HG02763 (cell line): ENCODE results near the gene ZNHIT3.

ENCODE experiments used
- ATAC-seq: cut with Tn5 transposase; IDR thresholded peaks from one replicate; pipeline ENCODE4 v1.9.1; 2021; ENCODE audit warnings: mild to moderate bottlenecking, moderate library complexity; ENCODE audit not compliant: unreplicated experiment

The ZNHIT3 gene

DNA sequence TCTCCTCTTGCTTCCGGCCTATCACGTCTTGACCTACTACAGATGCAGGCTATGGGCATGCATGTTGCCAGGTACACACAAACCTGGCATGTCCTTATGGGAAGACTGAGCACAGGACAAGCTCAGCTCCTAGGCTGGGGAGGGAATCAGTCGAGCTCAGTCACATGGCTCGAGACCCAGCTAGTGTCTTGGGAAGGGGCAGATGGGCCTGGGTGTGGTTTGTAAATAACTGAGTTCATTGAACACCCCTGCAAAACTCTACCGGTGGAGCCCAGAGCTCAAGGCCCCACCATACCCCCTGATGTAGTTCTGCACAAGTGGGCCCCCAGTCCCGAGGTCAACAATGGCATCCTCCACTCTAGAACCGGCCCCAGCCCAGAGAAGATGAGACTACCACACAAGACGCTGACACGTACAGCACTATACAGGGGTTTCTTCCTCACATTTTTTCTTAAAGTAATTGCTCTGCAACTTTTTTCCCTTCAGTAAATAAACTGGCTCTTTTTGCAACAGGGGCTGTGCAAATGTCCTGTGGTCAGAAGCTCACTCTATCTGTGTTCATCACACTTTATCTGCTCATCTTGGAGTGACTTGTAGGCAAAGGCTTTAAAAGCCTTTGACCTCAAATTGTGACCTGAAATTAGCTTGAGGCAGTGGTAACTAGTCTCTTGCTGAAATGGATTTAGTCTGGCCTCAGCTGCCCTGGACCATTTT, 22.9 kb downstream of the ZNHIT3 start:
- no peak for ATAC-seq

DNA sequence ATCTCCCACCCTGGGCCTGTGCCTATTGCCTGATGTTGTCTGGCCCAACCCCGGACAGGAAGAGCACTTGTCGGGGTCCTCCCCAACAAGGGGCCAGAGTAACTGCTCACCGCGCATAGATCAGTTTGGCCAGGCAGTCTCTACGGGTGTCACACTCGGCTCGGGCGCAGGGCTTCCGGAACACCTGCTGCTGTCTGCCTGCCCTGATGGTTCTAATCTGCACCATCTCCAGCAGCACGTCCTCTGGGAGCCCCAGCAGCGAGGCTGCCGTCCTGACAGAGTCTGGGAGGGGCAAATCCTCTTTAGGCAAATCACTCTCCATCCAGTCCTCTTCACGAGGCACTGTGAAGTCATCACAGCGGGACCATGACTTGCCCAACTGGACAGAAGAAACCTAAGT, 24.2 kb downstream of the ZNHIT3 start:
- no peak for ATAC-seq

DNA sequence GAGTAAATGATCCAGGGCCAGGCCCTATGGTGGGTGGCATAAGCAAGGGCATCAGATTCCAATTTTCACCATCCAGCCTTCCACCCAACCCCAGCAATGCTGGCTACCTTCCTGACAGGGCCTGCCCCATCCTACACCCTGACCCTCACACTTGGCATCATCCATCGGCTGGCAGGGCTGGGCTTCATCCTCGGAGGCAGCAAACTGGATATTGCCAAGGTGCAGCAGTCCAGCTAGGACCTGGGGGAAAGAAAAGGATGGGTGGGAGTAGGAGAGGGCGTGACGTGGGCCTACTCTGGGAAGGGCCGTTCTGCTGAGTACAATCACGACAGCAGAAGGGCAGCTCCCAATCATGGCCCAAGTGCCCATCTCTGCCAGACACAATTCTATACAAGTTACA, 24.7 kb downstream of the ZNHIT3 start:
- no peak for ATAC-seq

DNA sequence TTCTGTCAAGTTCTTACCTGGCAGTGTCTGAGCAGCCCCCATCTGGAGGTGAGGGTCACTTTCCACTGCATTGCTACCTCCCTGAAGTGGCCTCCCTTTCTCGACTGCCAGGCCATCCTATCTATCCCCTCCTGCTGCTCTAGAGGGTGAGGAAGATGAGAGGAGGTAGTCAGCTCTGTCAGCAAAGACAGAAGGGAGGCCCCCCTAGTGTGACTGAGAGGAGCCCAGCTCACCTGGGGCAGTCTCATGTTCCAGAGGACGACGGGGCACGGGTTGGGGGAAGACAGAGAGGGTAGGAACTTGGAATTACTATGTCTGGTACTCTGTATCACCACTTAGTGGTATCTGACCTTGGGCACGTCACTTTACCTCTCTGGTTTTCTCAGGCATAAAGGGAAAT, 26.2 kb downstream of the ZNHIT3 start:
- no peak for ATAC-seq

DNA sequence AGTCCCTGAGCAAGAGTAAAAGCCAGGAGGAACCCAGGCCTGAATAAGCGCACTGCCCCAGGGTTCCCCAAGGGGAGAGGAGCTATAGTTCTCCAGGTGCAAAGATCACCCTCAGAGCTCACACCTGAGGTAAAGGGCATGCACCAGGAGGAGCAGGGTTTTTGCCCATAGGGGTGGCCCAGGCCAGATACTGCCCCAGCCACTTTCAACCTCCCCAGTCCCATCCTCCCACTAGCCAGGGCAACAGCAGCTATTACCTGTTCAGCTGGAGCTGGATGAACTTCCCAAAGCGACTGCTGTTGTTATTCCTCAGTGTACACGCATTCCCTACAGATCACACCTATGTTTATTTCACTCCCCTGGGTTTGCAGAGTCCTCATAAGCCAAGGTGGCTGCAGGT, 28.4 kb downstream of the ZNHIT3 start:
- ATAC-seq, result no peak

DNA sequence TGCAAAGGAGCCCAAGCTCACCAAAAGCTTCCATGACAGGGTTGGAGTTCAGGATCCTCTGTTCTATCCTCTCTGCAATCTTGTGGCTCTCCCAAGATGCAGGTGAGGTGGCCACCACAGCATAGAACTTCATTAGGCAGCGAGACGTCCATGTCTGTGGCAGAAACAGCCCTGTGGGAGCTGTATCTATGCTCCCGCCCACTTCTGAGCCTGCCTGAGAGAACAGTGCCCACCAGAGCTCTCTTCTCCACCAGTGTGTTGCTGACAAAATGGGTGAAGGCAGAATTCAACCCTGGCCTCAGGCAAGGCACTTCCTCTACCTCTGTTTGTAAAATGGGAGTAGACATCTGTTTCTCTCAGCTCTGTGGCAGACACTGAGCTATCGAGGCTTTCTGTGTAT, 29.4 kb downstream of the ZNHIT3 start:
- no peak for ATAC-seq

DNA sequence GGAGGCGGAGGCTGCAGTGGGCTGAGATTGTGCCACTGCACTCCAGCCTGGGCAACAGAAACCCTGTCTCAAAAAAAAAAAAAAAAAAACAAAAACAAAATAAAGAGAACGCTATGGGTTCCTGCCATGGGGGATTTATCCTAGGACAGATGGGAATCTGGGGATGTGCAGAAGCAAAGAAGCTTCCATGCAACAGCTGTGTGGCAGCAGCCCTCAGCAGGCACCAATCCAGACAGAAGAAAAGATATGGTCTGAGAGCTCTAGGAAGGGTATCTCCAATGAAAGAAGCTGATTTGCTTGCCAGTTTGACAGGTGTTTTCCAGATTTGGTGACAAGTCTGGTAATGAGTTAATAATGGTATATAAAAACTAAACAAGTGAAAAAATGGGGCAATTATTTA, 36.6 kb downstream of the ZNHIT3 start:
- ATAC-seq, result no peak

DNA sequence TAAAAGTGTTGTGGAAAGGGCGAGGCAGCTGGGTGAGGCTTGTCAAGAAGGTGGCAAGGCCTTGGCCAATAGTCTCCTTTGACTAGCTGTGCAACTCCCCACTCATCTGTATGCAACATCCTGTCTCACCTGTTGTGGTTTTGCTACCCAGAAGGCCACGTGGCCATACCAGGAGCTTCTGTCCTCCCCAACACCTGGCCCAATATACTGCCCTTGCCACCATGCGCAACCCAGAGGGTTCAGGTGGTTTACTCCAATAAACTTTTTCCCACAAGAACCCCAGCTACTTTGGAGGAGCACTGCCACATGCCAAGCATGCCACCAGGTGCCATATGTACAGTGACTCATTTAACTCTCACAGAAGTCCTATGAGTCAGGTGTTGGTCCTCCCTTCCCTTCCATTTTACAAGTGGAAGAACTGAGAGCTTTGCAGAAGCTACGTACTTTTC, 38.0 kb downstream of the ZNHIT3 start:
- no peak for ATAC-seq

DNA sequence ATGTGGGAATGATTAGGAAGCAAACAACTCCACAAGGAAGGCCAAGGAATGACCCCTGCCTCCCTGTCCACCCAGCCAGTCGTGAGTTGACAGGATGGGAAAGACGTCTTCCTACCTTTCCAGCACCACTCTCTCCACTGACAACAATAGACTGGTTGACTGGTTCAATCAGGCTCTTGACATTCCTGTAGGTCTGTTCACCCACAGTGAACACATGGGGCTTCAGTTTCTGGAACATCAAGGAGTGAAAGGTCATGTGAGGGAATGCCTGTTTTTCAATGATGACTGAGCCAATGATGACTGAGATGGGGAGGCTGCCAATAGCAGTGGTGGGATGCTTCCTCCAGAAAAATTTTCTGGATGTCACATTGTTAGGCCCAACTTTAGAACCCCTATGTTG, 38.6 kb downstream of the ZNHIT3 start:
- no peak for ATAC-seq

DNA sequence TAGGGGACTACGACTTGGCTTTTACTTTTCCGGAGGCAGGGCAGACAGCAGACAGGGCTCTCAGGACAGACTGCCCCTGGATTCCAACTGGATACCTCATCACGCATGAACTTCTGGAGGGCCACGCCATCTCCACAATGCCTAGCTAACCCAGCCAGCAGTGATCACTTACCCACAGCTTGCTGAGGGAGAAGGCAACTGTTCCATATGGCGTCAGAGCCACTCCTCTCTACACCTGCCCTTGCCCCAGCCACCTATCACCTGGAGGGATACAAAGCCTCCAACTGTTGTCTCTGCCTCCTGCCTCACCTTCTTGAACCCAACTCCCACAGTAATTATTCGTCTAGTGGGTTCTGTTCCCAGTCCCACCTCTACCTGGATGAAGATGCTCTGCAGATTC, 39.4 kb downstream of the ZNHIT3 start:
- ATAC-seq, result no peak

DNA sequence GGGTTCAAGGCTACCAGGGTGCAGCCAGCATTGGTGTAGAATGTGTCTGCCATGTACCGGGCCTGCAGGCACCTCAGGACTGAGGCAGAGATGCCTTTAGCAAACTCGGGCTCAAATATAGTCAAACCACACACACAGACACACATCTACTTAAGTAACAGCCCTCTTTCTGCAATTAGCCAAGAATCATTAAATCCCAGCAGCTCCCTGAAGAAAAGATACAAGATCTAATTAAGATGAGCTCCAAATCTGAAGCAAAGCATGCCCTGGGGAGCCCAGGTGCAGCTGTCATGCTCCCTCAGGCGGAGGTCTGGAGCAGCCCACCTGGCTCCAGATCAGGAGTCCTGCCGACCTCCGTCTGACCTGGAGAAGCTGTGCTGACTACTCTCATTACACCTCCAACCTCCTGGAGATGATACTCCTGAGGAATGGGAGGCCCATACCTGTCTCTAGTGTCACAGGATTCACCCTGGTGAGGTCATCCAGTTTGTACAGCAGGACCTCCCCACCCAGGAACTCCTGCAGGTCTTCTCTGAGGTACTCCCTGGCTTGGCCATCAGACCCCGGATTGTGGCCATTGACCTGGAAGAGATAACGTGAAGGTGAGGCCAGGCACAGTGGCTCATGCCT, 41.3 kb downstream of the ZNHIT3 start:
- ATAC-seq, result no peak

DNA sequence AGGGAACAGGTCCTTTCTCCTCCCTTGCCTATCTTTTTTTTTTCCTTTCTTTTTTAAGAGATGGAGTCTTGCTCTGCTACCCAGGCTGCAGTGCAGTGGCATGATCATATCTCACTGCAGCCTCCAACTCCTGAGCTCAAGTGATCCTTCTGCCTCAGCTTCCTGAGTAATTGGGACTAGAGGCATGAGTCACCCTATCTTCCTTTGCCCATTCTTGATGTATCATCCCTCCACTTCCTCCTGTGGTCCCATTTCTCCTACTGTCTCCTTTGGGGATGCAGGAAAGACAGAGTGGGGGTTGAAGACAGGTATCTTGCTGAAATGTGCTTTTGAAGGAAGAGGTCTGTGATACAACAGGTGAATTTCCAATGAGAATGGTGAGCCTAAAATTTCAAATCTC, 42.6 kb downstream of the ZNHIT3 start:
- no peak for ATAC-seq

DNA sequence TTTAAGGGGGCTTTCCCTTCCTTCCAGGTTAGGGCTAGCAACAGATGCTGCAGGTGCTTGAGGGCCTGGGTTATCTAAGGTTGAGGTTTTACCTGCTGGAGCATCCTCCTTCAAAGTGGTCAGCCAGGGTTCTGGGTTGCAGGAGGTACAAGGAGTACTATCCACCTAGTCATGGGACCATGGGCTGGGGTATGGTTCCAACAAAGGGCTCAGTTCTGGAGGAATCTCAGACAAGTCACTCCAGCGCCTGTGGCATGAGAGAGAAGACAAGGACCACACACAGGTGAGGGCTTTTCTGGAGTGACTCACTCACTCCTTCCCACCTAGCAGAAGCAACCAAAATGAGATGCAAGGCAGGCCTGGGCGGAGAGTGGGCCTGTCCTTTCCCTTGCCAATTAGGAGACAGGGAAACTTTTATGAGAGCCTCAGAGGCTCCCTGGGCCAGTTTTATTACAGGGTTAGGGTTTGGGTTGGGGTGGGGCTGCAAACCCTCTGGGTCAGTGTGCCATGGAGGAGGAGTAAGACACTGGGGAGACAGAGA, 46.0 kb downstream of the ZNHIT3 start:
- ATAC-seq, result no peak

DNA sequence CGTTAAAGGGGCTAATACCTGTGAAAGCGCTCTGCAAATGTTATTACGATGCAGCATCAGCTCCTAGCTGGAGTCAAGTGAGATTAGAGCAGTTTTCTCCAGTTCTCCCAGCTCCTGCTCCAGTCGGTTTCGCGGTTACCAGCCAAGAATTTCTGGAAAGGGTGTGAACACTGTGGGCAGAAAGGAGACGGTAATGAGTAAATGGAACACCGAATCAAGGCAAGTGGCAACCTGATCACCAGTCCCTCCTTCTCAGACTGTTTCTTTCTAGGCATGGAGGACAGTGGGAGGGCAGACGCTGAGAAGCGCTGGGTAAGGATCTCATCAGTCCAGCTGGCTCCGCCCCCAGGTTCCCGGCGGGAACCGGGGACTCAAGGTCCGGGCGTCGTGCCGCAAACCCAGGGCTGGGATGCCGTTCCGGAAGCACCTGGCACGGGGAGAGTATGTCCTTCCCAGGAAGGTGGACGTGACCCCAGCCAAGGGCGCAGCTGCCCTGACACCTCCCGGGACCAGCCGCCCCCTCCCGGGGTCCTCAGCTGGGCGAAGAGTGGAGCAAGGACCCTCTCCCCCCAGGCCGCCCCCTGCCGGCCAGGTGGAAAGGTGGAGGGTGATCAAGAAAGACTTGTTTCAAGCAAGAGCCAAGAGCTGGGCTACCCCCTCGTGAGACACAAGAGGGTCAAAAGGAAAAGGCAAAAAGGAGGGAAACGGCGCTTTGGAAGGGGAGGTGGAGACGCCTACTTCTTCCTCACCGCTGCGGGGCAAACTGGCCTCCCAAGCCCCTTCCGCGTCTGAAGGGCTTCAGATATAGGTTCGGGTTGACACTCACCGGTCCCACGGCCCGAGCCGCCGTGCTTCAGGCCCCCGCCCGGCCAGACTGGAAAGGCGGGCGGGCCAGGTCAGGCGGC, 47.7 kb downstream of the ZNHIT3 start:
- ATAC-seq, result peak; percentile 21

DNA sequence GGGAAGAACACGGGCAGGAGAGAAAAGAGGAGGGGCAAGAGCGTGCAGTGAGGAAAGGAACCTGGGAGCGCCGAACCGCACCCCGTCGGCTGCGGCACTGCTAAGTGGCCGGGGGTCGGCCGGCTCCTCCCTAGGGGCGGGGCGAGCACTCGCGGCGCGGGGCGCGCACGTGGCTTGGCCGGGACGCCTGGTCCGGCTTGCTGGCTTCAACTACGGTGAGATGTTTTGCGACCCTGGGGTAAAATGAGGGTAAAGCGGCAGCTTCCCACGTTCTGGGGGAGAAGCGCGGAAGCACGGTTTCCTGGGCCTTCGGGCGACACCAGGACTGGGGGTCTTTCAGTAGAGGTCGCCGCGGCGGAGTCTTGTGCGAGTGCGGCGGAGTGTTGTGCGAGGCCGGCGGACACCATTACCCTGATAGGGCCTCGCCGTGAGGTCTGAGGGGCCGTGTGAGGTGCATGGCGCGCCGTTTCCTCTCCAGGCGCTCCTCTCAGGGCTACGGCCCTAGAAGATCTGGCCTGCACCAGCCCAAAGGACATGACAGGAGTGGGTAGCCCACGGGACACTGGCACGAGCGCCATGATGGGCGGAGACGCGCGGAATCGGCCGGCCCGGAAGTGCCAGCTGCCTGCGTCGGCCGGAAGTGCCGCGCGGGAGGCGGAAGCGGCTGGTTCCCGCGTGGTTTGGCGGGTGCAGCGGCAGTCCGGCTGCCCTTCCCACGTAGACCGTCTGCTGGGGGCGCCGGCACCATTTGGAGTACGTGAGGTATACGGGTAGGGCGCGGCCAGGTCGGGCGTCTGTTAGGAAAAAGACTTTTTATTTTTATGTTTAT, 48.6 kb downstream of the ZNHIT3 start, which contains the start of the genes MYO19 and PIGW:
Gene MYO19 (minus strand): TSS at position 29 of the 829 bp plus-strand sequence. CDS start 2,330 bp downstream, outside the sequence.
Gene PIGW (plus strand): TSS at position 148 of the 829 bp plus-strand sequence. CDS start 2,115 bp downstream, outside the sequence.
- ATAC-seq, result peak; percentile 77

DNA sequence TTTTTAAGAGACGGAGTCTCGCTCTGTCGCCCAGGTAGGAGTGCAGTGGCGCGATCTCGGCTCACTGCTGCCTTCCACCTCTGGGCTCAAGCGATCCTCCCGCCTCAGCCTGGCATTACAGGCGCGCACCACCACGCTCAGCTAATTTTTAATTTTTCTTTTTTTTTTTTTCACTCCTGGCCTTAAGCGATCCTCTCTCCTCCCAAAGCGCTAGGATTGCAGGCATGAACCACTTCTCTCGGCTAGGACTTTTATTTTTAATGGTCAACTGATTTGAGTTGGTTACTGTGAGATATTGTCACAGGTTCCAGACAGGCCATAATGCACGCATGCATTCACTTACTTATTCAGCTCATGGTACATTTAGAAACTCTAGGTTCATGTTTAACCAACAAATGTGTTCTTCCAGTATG, 49.2 kb downstream of the ZNHIT3 start:
- ATAC-seq, result no peak

DNA sequence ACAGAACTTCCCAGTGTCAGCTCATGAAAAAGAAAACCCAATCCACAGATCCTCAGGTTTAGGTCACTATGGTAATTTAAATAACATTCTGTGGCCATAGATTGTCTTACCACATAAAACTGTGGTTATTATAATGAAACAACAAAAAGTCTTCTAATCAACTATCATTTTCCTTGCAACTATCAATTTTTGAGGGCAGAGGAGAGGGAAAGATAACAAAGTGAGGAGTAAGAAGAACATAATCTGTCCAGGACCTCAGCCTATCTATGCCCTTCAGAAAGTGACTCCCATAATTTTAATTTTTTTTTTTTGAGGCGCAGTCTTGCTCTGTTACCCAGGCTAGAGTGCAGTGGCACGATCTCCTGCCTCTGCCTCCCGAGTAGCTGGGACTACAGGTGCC, 54.2 kb downstream of the ZNHIT3 start:
- no peak for ATAC-seq

DNA sequence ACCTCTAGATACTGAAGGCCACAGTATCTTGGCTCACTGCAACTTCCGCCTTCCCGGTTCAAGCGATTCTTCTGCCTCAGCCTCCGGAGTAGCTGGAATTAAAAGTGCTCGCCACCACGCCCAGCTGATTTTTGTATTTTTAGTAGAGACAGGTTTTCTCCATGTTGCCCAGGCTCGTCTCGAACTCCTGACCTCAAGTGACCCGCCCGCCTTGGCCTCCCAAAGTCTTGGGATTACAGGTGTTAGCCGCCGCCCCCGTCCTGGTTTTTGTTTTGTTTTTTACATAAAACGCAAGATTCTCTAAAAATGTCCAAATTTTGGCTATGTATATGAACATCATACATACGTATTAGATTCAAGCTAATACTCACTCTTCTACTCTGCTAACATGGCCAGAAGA, 56.3 kb downstream of the ZNHIT3 start:
- ATAC-seq, result no peak

DNA sequence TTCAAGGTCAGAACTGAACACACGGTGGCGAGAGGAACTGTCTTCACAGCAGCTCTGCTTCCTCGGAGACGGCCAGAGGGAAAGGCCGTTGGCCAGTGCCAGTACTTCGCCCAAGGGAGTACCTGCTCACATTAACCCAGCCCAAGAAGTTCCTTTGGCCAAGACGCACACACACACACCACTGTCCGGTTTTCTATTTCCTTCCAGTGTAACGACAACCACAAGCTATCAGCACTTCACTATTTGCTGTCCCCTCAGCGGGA, 57.5 kb downstream of the ZNHIT3 start:
- ATAC-seq, result no peak

DNA sequence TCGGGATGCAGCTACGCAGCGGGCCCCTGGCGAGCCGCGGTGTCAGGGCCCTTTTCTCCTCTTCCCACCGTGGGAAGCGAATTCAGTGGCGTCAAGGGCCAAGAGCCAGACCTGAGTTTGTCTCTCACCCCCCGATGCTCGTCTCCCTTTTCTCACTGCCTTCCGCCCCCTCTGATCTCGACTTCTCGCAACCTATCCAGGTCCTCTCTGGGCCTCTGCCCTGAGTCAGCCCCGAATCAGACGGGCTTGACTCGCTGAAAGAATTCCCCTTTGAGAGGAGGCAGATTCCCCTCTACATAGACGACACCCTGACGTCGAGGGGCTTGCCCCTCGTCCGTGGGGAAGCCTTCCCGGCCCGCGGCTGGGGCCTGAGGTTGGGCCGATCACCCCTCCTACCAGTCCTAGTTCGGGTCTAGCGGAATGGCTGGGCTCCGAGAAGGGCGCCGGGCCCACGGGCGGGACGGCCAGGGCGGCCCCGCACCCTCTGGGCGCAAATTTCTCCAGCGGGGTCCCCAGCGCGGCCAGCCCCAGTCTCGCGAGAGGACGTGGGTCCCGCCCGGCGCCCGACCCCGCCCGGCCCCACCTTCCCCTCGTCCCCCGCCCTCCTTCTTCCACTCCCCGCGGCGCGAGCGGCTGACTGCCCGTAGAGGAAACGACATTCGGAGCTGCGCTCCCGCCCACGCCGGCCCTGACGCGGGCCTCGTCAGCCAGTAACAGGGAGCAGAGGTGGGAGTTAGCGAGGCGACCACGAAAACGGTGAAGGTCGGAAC, 58.0 kb downstream of the ZNHIT3 start, which contains the start of gene GGNBP2:
Gene GGNBP2 (plus strand): TSS at position 613 of the 770 bp plus-strand sequence. CDS start 806 bp downstream, outside the sequence.
- ATAC-seq, result peak; percentile 50
